ENCODE results near the gene FITM2.

DNA sequence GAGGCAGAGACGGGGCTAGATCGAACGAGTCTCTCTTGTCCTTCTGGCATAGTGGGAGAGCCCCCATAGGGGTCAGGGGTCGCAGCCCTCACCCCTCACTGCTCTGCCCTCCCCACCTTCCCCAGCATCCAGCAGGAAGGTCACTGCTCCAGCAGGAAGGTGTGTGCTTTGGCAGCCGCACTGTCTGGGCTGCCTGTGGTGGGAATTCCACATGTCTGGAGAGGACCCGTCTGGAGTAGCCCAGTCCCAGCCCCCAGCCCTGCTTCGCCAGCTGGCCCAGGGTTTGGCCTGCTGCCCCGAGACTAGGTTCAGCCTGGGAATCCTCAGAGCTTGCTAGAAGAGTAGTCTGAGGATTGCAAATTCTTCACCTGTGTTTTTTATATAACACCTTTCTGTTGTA lies 23.3 kb upstream of the FITM2 start:
- TF ChIP-seq, protein P1, sequence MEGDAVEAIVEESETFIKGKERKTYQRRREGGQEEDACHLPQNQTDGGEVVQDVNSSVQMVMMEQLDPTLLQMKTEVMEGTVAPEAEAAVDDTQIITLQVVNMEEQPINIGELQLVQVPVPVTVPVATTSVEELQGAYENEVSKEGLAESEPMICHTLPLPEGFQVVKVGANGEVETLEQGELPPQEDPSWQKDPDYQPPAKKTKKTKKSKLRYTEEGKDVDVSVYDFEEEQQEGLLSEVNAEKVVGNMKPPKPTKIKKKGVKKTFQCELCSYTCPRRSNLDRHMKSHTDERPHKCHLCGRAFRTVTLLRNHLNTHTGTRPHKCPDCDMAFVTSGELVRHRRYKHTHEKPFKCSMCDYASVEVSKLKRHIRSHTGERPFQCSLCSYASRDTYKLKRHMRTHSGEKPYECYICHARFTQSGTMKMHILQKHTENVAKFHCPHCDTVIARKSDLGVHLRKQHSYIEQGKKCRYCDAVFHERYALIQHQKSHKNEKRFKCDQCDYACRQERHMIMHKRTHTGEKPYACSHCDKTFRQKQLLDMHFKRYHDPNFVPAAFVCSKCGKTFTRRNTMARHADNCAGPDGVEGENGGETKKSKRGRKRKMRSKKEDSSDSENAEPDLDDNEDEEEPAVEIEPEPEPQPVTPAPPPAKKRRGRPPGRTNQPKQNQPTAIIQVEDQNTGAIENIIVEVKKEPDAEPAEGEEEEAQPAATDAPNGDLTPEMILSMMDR (IDR thresholded peaks at IDR 0.05): no peak
- TF ChIP-seq EZH2 (IDR thresholded peaks at IDR 0.05; ENCODE audit: borderline replicate concordance, insufficient read depth, low read depth, low read length, poor library complexity, severe bottlenecking): no peak
